Esophagus muscularis mucosa (tissue), 4 donors: ENCODE measurements around the gene SLC17A8.

Experiments used
- CTCF ChIP-seq, 3 experiments: fragments of 200-600 bp in 2 of 3; fragments of 450-650 bp in 1 of 3; sonication (generic) in 2 of 3; IDR thresholded peaks; one replicate each; pipeline ENCODE4 v1.5.1; 2017 to 2019; ENCODE audit warnings: antibody characterized with exemption in 3 of 3, mild to moderate bottlenecking in 2 of 3, moderate library complexity in 1 of 3
- EP300 ChIP-seq: sonication (generic); formaldehyde crosslinking; IDR thresholded peaks from one replicate; pipeline ENCODE4 v1.6.1; 2017; ENCODE audit warnings: antibody characterized with exemption
- POLR2A ChIP-seq: fragments of 450-650 bp; IDR thresholded peaks from one replicate; pipeline ENCODE4 v1.6.1; 2017; ENCODE audit warnings: antibody characterized with exemption, moderate library complexity, mild to moderate bottlenecking, low read depth

GRCh38 chr12:100324498-100324897 lies 32.4 kb upstream of the SLC17A8 start:
- TF ChIP-seq CTCF (IDR thresholded peaks at IDR 0.05) (no peak), POLR2A (no peak), EP300 (no peak)
